GM20000 (cell line): ENCODE data around the gene APBA3.
"Not testable (repeated sequence)": the region's sequence is repeated elsewhere in the genome, so short reads cannot be mapped to it uniquely, and the experiment has no call there.

Experiments
- DNase-seq: peaks from one replicate; pipeline ENCODE4 v3.0.0; 2012; ENCODE audit warnings: low spot score
- CTCF ChIP-seq: IDR thresholded peaks from 2 replicates; pipeline ENCODE4 v1.5.1; 2012; ENCODE audit warnings: mild to moderate bottlenecking, control low read depth; ENCODE audit errors: extremely low read depth, missing control alignments

Gene APBA3

GRCh38 chr19:3760871-3761361, 576 bp downstream of the APBA3 start:
- DNase-seq = no peak

GRCh38 chr19:3759482-3760254, 1.8 kb downstream of the APBA3 start:
- TF ChIP-seq CTCF = no peak
- DNase-seq = no peak

More at GRCh38 chr19:3760871-3761361, 576 bp downstream of the APBA3 start:
- no peak for TF ChIP-seq CTCF

- not testable (repeated sequence) for DNase-seq
These were observed 3.2 kb downstream of the APBA3 start for GRCh38 chr19:3758297-3758696.

- DNase-seq = not testable (repeated sequence)
These were observed 3.8 kb downstream of the APBA3 start for GRCh38 chr19:3757705-3758104.

- TF ChIP-seq CTCF = no peak
- no peak for DNase-seq
These were observed 7.7 kb downstream of the APBA3 start for GRCh38 chr19:3753631-3754410.

GRCh38 chr19:3752492-3752891, 9.0 kb downstream of the APBA3 start:
- no peak for DNase-seq
- no peak for TF ChIP-seq CTCF

GRCh38 chr19:3751236-3751635, 10.3 kb downstream of the APBA3 start:
- DNase-seq = no peak
- TF ChIP-seq CTCF = no peak

GRCh38 chr19:3750211-3750610, 11.3 kb downstream of the APBA3 start:
- TF ChIP-seq CTCF = no peak
- no peak for DNase-seq
